NCI-H446 treated with DMSO at 0.1 percent for 48 hours (cell line): Measurements from ENCODE around the gene TRIP4.
A peak's percentile ranks its signal among the peaks of the same experiment; 100 is the strongest.
"Not testable (repeated sequence)": the region's sequence is repeated elsewhere in the genome, so short reads cannot be mapped to it uniquely, and the experiment has no call there.

Experiments used
- DNase-seq: peaks from one replicate; lab custom pipeline; 2025; lab: John Stamatoyannopoulos, UW

TRIP4 gene

GRCh38 chr15:64490598-64491259, 103.1 kb downstream of the TRIP4 start:
- DNase-seq: no peak

- peak; percentile 2 for DNase-seq
Measured at GRCh38 chr15:64493641-64494040, 106.0 kb downstream of the TRIP4 start.

GRCh38 chr15:64495968-64496367, 108.3 kb downstream of the TRIP4 start:
- DNase-seq: not testable (repeated sequence)

- DNase-seq: no peak
Measured at GRCh38 chr15:64500695-64501395, 113.2 kb downstream of the TRIP4 start.

GRCh38 chr15:64501396-64501715, 113.7 kb downstream of the TRIP4 start:
- DNase-seq: peak; percentile 74

- no peak for DNase-seq
Measured at GRCh38 chr15:64502151-64502550, 114.5 kb downstream of the TRIP4 start.

- DNase-seq: no peak
Measured at GRCh38 chr15:64502551-64502950, 114.9 kb downstream of the TRIP4 start.

GRCh38 chr15:64503197-64503596, 115.6 kb downstream of the TRIP4 start:
- peak; percentile 5 for DNase-seq

GRCh38 chr15:64503640-64504039, 116.0 kb downstream of the TRIP4 start:
- no peak for DNase-seq
